ENCODE measurements around the gene TBC1D2.

DNA sequence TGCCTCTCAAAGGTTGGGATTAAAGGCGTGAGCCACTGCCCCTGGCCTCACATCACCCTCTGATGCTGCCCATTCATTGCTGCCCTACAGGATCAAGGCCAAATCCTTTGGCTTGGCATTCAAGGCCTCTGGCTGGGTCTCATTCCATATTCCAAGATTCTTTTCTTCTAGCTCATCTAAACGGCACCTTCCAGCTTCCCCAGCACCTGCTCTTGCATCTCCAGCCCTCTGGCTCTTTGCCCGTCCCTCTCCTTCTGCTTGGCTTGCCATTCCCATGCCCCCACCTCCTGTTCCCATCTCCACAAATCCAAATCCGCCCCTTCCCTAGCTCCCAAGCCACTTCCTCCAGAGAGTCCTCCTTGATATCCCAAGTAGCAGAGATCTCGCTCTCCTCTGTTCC lies 96.1 kb downstream of the TBC1D2 start:
- TF ChIP-seq, protein P1, sequence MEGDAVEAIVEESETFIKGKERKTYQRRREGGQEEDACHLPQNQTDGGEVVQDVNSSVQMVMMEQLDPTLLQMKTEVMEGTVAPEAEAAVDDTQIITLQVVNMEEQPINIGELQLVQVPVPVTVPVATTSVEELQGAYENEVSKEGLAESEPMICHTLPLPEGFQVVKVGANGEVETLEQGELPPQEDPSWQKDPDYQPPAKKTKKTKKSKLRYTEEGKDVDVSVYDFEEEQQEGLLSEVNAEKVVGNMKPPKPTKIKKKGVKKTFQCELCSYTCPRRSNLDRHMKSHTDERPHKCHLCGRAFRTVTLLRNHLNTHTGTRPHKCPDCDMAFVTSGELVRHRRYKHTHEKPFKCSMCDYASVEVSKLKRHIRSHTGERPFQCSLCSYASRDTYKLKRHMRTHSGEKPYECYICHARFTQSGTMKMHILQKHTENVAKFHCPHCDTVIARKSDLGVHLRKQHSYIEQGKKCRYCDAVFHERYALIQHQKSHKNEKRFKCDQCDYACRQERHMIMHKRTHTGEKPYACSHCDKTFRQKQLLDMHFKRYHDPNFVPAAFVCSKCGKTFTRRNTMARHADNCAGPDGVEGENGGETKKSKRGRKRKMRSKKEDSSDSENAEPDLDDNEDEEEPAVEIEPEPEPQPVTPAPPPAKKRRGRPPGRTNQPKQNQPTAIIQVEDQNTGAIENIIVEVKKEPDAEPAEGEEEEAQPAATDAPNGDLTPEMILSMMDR (conservative IDR thresholded peaks at IDR 0.05; ENCODE audit: low read length), result no peak
- no peak for TF ChIP-seq EZH2phosphoT487 (IDR thresholded peaks at IDR 0.05; ENCODE audit: borderline replicate concordance, low read depth, low read length)
